Islet of Langerhans (tissue), 1 donor: Measurements from ENCODE around the gene TTC28.
A peak's percentile ranks its signal among the peaks of the same experiment; 100 is the strongest.
"Not testable (repeated sequence)": the region's sequence is repeated elsewhere in the genome, so short reads cannot be mapped to it uniquely, and the experiment has no call there.

Experiments used
- FAIRE-seq: peaks from one replicate; lab custom pipeline; 2011; peaks lifted over from hg19 to GRCh38; lab: Jason Lieb, UNC

The TTC28 gene

GRCh38 chr22:28480000-28480715 lies 199.5 kb downstream of the TTC28 start:
- no peak for FAIRE-seq

- FAIRE-seq: no peak
These were observed 201.1 kb downstream of the TTC28 start for GRCh38 chr22:28478564-28478963.

GRCh38 chr22:28477556-28477955 lies 202.1 kb downstream of the TTC28 start:
- no peak for FAIRE-seq

GRCh38 chr22:28474330-28474729 lies 205.3 kb downstream of the TTC28 start:
- no peak for FAIRE-seq

- FAIRE-seq: no peak
These were observed 206.4 kb downstream of the TTC28 start for GRCh38 chr22:28473258-28473657.

- not testable (repeated sequence) for FAIRE-seq
These were observed 212.6 kb downstream of the TTC28 start for GRCh38 chr22:28467055-28467454.

DNA sequence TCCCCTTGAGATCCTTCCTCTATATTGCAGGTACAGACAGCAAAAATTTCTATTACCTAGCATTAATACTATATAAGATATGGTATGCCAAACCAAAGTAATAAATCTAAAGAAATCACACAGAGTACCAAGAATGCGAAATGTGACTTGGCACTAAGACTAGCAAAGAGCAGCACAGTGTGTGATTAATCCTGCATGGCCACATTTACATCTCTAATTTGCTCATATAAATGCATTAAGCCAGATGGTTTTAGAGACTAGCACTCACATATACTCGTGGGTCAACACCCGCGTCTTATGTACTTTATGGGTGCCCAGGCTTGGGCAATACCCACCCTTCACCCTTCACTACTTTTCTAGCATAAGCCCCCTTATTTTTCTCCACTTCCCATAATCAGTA lies 213.2 kb downstream of the TTC28 start:
- FAIRE-seq: no peak

DNA sequence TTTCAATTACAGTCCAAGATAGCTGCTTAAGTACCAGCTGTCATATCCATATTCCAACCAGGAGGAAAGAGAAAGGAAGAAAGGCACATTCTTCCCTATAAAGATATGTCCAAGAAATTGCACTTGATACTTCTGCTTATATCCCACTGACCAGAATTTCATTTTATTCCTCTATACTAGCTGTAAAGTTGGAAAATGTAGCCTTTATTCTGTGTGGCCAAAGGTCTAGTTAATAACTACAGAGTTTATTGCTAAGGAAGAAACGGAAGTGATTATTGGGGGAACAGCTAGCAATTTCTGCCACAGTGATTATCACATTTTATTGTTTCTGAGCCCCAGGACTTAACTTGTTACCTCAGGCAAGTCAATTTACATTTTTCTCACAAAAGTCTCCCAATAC lies 213.8 kb downstream of the TTC28 start:
- no peak for FAIRE-seq

- FAIRE-seq: no peak
These were observed 215.5 kb downstream of the TTC28 start for GRCh38 chr22:28464127-28464526.

- FAIRE-seq: not testable (repeated sequence)
These were observed 216.2 kb downstream of the TTC28 start for GRCh38 chr22:28463408-28463807.

DNA sequence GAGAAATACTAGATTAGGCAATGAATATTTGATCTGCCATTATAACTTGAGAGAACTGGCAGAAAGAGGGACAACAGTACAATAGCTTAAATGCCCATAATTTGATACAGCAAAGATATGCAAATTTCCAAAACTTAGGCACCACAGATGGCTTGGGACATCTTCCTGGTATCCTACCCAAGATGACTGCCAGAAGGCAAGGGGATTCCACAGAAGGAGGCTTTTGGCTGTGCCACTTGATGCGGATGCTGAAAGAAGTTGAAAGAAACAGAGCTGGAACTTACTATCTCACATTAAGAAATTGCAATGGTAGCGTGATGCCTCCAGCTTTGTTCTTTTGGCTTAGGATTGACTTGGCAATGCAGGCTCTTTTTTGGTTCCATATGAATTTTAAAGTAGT lies 216.7 kb downstream of the TTC28 start:
- no peak for FAIRE-seq

- FAIRE-seq: no peak
These were observed 217.6 kb downstream of the TTC28 start for GRCh38 chr22:28462041-28462440.

GRCh38 chr22:28454431-28455064 lies 225.1 kb downstream of the TTC28 start:
- no peak for FAIRE-seq

GRCh38 chr22:28450109-28450508 lies 229.5 kb downstream of the TTC28 start:
- peak; percentile 41 for FAIRE-seq

DNA sequence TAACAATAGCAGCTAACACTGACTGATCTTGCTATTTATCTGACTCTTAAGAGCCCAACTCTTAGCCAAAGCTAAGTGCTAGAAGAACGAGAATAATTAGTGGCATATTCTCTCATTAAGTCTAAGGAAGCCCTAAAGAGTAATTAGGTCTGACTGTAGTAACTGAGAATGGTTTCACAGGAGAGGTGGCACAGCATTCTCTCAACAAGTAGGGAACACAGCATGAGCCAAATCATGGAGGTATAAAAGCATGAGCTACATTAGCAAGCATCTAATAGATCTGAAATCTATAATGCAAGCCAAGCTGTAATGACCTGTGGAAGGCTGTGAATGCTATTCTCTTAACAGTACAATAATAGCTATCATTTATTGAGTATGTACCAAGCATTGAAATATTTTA lies 230.6 kb downstream of the TTC28 start:
- FAIRE-seq: no peak

DNA sequence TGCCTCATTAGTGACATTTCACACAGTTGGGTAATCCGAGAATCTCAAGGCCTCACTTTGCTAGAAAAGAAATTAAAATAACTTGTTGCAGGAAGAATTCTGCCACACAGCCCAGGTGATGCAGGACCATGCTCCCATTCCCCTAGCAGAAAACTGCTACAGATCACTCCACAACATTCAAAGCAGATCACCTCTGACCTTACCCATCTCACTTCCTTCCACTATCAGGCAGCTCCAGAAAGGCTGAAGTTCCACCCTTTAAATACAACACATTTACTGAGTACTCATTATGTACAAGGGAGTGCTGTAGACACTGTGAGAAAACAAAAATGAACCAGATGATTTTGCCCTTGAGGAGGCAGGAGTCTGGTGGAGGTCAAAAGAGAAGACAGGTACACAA lies 231.0 kb downstream of the TTC28 start:
- FAIRE-seq: no peak

DNA sequence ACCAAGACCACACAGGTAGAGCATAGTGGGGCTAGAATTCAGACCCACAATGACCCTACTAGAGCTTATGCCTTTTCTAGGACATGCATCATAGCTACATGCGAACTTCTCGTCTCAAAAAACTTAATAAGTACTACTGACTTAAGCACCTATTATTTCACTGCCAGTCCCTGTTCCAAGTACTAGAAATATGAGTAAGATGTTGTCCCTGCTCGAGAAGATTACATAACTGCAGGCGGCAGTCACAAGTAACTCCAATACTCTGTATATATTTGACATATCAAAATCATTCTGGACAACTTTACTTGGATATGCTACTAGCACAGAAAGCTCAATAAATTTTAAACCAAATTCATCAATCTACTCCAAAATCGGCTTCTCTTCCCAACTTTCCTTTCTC lies 235.0 kb downstream of the TTC28 start:
- FAIRE-seq: no peak

DNA sequence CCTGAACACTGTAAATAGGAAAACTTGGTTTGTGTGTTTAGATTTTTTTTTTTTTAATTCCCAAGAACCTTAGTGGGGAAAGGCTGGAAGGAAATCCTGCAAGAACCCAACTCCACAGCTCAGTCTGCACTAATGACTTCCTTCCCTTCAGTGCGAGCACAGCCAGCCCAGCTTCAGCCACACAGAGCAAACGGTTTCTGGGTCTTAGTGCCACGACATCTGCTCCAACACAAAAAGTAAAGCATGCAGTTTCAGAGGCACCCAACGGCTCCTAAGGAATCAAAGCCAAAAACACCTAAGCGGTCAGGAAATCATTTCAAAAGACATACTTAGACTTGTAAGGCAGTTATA lies 236.1 kb downstream of the TTC28 start:
- peak; percentile 69 for FAIRE-seq

GRCh38 chr22:28442711-28443525 lies 236.7 kb downstream of the TTC28 start:
- no peak for FAIRE-seq

DNA sequence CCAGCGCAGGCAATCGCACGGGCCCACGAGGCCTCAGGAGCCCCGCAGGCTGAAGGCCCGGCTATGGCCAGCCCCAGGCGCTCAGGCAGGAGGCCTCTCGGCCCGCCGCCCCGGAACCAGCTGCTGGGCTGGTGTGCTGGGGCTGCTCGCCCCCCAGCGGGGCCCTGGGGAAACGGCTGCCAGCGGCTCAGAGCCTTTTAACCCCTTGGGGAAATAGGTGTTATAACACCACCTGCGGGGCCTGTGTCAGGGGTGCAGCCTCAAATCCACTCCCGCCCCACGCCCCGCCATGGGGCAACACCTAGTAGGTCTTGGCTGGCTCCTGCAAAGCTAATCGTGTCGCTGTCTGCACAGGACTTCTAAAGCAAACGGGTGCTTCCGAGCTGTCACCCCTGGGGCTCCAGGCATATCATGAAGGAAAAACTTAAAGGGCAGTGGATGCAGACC lies 237.4 kb downstream of the TTC28 start:
- FAIRE-seq: no peak

- no peak for FAIRE-seq
These were observed 237.8 kb downstream of the TTC28 start for GRCh38 chr22:28441720-28442263.

- no peak for FAIRE-seq
These were observed 238.8 kb downstream of the TTC28 start for GRCh38 chr22:28440592-28441390.
